ENCODE measurements around the gene SEC23A.
A peak's percentile ranks its signal among the peaks of the same experiment; 100 is the strongest.
"Not testable (repeated sequence)": the region's sequence is repeated elsewhere in the genome, so short reads cannot be mapped to it uniquely, and the experiment has no call there.

Gene SEC23A

DNA sequence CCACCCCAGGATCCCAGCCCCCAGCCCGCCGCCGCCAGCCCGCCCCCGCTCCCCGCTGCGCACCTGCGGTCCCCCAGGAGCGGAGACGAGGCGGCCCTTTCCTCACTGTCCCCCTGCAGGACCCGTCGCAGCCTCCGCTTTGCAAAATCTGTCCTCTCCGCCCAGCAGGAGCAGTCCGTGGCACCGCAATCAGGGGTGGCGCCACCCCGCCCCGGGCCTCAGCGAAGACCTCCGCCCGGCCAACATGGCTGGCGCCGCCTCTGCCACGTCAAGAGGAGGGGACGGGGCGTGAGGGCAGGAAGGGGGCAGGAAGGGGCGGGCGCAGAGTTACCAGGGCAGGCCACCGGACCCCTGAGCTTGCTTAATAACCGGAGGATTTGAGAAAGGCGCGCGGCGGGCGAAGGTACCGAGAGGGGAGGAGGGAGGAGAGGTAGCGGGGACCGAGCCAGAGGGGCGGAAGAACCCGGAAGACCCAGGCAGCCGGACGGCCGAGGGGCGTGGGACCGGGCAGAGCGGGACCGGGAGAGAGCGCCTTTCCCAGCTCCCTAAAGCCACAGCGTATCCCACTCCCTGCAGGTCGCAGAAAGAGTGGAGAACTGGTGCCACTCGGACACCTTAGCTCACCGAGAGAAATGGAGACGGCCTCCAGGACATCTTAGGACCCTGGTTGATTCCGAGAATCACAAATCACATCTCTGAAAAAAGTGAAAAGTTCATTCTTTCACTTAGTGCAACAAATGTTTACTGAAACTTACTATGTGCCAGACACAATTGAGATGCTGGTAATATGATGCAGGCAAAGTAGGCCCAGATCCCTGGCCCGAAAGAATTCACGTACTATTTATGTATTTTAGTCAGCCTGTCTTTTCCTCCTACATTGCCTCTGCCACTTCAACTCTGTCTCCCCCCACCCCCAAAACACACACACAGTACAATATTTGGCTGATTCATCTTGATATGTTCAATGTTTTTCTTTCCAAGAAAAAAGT lies at the start of gene SEC23A:
Gene SEC23A, minus strand, starts transcription at position 267 of the 989 bp plus-strand sequence. CDS start 7,117 bp downstream, outside the sequence.
- DNase-seq (ENCODE audit: low read depth in 1 of 2, low spot score in 1 of 2), result peak; percentile 75 to 85
- TF ChIP-seq JUND (IDR thresholded peaks at IDR 0.05; ENCODE audit: low read depth), result no peak
- in situ Hi-C loops (cut with HindIII; ENCODE audit: low pct_unique_long_range_greater_than_20kb, low sequenced_read_pairs), result no loop called here

DNA sequence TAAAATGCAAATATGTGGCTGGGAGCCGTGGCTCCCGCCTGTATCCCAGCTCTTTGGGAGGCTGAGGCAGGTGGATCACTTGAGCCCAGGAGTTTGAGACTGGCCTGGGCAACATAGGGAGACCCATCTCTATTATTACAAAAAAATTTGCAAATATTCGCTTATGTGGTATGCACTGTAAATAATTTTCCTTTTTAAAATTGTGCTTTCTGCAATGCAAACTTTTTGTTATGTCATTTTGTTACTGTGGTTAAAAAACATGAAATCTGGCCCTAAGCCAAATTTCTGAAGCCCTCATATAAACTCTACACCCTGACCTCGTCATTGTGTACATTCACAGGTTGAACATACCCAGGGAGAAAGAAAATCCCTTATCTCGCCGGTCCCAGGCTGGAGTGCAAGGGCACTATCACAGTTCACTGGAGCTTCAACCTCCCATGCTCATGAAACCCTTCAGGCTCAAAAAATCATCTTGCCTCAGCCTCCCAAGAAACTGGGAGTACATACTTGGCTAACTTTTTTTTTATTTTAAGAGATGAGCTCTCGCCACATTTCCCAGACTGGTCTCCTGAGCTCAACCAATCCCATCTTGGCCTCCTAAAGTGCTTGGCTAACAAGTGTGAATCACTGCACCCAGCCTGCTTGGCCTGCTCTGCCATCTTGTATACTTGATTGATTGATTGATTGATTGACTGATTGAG lies 42.4 kb upstream of the SEC23A start:
- in situ Hi-C loops (cut with HindIII; ENCODE audit: low pct_unique_long_range_greater_than_20kb, low sequenced_read_pairs), result no loop called here
- peak in 1 of 2 experiments; percentile 9 for DNase-seq (ENCODE audit: low read depth in 1 of 2, low spot score in 1 of 2)
- TF ChIP-seq JUND (IDR thresholded peaks at IDR 0.05; ENCODE audit: low read depth), result no peak

DNA sequence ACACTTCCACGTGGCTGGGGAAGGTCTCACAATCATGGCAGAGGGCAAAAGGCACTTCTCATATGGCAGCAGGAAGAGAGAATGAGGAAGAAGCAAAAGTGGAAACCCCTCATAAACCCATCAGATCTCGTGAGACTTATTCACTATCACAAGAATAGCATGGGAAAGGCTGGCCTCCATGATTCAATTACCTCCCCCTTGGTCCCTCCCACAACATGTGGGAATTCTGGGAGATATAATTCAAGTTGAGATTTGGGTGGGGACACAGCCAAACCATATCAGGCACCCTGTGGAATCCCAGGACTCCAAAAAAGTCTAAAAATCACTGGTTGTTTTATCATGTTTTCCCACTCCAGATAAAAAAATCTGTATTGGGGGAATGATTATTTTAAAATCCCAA lies 40.2 kb upstream of the SEC23A start:
- in situ Hi-C loops (cut with HindIII; ENCODE audit: low pct_unique_long_range_greater_than_20kb, low sequenced_read_pairs); DNase-seq (ENCODE audit: low read depth in 1 of 2, low spot score in 1 of 2): not testable (repeated sequence)

DNA sequence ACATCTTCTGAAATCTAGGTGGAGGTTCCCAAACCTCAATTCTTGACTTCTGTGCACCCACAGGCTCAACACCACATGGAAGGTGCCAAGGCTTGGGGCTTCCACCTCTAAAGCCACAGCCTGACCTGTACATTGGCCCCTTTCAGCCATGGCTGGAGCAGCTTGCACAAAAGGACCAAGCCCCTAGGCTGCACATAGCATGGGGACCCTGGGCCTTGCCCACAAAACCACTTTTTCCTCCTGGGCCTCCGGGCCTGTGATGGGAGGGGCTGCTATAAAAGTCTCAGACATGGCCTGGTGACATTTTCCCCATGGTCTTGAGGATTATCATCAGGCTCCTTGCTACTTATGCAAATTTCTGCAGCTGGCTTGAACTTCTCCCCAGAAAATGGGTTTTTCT lies 38.6 kb upstream of the SEC23A start:
- DNase-seq (ENCODE audit: low read depth in 1 of 2, low spot score in 1 of 2); in situ Hi-C loops (cut with HindIII; ENCODE audit: low pct_unique_long_range_greater_than_20kb, low sequenced_read_pairs): not testable (repeated sequence)

DNA sequence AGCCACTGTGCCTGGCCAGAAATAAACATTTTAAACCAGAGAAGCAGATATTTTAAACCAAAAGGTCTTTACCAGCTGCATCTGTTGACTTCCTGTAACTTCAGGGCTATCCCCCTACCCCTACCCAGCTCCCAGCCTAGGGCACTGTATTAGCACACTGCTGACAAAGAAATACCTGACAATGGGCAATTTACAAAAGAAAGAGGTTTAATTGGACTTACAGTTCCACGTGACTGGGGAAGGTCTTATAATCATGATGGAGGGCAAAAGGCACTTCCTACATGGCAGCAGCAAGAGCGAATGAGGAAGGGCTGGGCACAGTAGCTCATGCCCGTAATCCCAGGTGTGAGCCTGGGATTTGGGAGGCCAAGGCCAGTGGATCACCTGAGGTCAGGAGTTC lies 37.1 kb upstream of the SEC23A start:
- no peak for TF ChIP-seq JUND (IDR thresholded peaks at IDR 0.05; ENCODE audit: low read depth)
- DNase-seq (ENCODE audit: low read depth in 1 of 2, low spot score in 1 of 2), result no peak
- in situ Hi-C loops (cut with HindIII; ENCODE audit: low pct_unique_long_range_greater_than_20kb, low sequenced_read_pairs), result no loop called here

DNA sequence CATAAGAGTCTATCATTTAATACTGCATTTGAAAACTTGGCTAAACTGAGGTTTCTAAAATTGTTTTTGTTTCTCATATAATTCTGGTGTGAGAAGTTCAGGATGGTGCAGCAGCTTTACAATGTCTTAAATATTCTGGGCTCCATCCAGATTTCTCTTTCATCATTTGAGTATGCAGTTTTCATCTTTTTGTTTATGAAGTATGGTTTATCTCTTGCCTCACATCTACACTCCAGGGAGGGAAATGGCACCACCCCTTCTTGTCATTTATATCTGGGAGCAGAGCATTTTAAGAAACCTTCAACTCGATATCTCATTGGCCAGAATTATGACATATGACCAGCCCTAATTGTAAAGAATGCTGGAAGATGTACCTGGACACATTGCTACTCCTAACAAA lies 35.4 kb upstream of the SEC23A start:
- DNase-seq (ENCODE audit: low read depth in 1 of 2, low spot score in 1 of 2), result no peak
- no peak for TF ChIP-seq JUND (IDR thresholded peaks at IDR 0.05; ENCODE audit: low read depth)
- in situ Hi-C loops (cut with HindIII; ENCODE audit: low pct_unique_long_range_greater_than_20kb, low sequenced_read_pairs), result no loop called here

DNA sequence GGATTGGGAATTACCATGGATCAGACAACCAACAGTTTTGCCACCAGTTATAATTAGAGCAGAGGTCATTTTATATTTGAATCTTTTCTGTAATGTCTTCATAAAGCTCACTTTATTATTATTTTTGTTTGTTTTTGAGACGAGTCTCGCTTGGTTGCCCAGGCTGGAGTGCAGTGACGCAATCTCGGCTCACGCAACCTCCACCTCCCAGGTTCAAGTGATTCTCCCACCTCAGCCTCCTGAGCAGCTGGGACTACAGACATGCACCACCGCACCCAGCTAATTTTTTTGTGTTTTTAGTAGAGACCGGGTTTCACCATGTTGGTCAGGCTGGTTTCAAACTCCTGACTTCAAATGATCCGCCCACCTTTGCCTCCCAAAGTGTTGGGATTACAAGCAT lies 34.8 kb upstream of the SEC23A start:
- DNase-seq (ENCODE audit: low read depth in 1 of 2, low spot score in 1 of 2); in situ Hi-C loops (cut with HindIII; ENCODE audit: low pct_unique_long_range_greater_than_20kb, low sequenced_read_pairs): not testable (repeated sequence)

DNA sequence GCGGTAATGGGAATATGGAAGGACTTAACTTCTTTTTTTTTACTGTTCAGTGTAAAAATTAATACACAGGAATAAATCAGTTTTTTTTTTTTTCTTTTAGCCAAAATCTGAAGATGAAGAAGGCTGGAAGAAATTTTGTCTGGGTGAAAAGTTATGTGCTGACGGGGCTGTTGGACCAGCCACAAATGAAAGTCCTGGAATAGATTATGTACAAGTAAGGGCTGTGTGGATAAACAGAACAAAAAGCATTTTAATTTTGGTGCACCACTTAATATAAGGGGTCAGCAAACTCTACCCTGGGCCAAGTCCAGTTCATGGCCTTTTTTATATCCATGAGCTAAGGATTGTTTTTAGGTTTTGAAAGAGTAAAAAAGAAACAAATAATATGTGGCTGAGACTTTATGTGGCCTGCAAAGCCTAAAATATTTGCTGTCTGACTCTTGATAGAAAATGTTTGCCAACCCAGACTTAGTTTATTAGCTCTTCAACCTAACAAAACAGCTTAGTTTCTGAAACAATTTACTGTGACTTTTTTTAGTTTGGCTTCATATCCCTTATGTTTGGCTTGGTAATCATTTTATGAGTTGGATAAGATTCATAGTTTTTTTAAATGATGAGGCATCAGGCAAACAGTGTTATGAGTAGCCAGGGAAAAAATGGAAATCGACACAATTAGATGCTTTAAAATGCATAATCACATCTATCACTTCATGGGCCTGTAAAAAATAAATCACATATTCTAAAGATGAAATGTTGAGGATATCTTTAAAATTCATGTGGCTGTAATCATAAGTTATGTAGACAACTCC lies 19.5 kb upstream of the SEC23A start:
- no peak for TF ChIP-seq JUND (IDR thresholded peaks at IDR 0.05; ENCODE audit: low read depth)
- in situ Hi-C loops (cut with HindIII; ENCODE audit: low pct_unique_long_range_greater_than_20kb, low sequenced_read_pairs), result no loop called here
- DNase-seq (ENCODE audit: low read depth in 1 of 2, low spot score in 1 of 2), result no peak

DNA sequence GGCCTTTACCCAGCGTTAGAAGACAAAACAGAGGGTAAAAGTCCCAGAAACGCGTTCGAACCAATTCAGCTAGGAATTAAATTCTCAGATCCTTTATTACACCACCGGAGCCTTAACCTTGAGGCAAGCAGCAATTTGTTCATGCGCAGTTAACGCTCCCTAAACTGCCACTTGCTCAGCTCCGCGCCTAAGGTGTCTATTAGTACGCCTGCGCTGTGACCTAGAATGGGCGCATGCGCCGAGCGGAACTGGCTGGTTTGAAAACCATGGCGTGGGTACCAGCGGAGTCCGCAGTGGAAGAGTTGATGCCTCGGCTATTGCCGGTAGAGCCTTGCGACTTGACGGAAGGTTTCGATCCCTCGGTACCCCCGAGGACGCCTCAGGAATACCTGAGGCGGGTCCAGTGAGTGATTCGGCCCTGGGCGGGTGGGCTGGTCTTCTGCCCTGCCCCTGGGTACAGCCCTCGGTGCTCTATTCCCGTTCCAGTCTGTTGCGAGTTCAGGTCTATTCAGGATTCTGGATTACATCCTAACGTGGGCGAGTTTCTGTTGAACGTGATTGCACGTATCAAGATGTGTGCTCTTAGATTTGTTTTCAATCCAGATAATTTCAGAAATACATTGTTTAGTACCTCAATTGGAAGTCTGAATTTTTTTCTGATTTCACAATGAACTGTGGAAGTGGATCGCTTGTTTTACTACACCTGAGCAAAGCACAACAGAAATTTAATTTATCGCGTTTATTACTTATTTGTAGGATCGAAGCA lies 11.2 kb upstream of the SEC23A start, which contains the start of gene GEMIN2:
Gene GEMIN2, plus strand, starts transcription at position 251 of the 766 bp plus-strand sequence. Its CDS starts 16 bp downstream, at position 267.
- no peak for TF ChIP-seq JUND (IDR thresholded peaks at IDR 0.05; ENCODE audit: low read depth)
- DNase-seq (ENCODE audit: low read depth in 1 of 2, low spot score in 1 of 2), result peak; percentile 96 to 98
- in situ Hi-C loops (cut with HindIII; ENCODE audit: low pct_unique_long_range_greater_than_20kb, low sequenced_read_pairs), result no loop called here

DNA sequence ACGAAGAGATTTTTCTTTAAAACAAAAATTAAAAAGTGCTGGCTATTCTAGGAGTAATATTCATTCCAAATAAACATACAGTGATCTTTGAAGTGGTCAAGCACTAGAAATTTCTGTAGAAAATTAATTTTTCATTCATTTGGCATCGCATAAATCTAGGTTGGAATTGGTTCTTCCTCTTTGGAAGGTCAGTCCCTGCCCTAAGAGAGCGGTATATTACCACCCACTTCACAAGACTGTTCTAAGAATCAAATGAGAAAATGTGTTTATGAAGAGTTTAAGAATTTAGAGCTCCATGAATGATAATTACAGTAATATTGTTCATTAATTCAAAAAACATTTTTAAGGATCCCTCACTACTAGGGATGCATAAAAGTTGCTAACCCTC lies 10.6 kb upstream of the SEC23A start:
- in situ Hi-C loops (cut with HindIII; ENCODE audit: low pct_unique_long_range_greater_than_20kb, low sequenced_read_pairs), result no loop called here
- no peak for DNase-seq (ENCODE audit: low read depth in 1 of 2, low spot score in 1 of 2)
- TF ChIP-seq JUND (IDR thresholded peaks at IDR 0.05; ENCODE audit: low read depth), result no peak

DNA sequence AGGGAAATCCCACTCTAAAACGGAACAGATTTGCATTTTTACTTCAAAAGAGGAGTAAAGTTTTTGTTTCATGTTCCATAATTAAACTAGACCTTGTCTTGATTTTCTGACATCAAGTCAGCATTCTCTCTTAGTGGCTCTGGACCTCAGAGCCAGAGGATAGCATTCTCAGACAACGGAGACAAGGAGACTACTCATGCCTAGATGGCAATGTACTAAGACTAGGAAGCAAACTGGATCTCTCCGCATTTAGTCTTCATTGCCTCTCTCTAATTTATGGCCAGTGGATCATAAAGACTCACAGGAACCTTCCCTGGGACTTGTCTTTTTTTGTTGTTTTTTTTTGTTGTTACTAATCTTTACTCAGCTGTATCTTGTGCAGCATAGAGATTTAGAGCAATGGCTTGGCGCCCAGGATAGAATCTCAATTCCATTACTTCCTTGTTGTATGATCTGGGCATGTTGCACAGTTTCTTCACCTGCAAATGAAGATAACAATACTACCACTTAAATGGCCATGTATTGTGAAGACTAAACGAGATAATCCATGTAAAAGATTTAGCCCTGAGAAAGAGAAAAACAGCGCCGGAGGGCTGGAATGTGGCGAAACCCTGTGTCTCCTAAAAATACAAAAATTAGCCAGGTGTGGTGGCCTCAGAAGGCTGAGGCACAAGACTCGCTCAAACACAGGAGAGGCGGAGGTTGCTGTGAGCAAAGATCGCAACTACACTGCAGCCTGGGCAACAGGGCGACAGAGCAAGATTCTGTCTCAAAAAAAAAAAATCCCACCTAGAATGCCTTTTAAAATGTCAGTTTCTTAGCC lies 7.1 kb upstream of the SEC23A start:
- in situ Hi-C loops (cut with HindIII; ENCODE audit: low pct_unique_long_range_greater_than_20kb, low sequenced_read_pairs), result no loop called here
- no peak for TF ChIP-seq JUND (IDR thresholded peaks at IDR 0.05; ENCODE audit: low read depth)
- peak in 1 of 2 experiments; percentile 26 for DNase-seq (ENCODE audit: low read depth in 1 of 2, low spot score in 1 of 2)
